Activated CD8-positive, alpha-beta memory T cell treated with anti-CD3 and anti-CD28 coated beads, Interleukin-2, amount 50 U/mL, for 1 hour (primary cell): Measurements from ENCODE around the gene SCFD1.
"Not testable (repeated sequence)": the region's sequence is repeated elsewhere in the genome, so short reads cannot be mapped to it uniquely, and the experiment has no call there.

ENCODE experiments used
- DNase-seq: peaks from one replicate; pipeline ENCODE4 v3.0.0-alpha.2; 2020; ENCODE audit errors: extremely low read depth

The SCFD1 gene

GRCh38 chr14:30608533-30609006, 13.5 kb upstream of the SCFD1 start:
- DNase-seq = no peak

GRCh38 chr14:30610787-30611343, 11.3 kb upstream of the SCFD1 start:
- no peak for DNase-seq

GRCh38 chr14:30614155-30614554, 8.0 kb upstream of the SCFD1 start:
- DNase-seq = no peak

GRCh38 chr14:30620178-30620577, 1.9 kb upstream of the SCFD1 start:
- no peak for DNase-seq

GRCh38 chr14:30621354-30621939, 672 bp upstream of the SCFD1 start:
- DNase-seq = no peak

- no peak for DNase-seq
These were observed 1.5 kb downstream of the SCFD1 start for GRCh38 chr14:30623412-30624131.

GRCh38 chr14:30624132-30624423, 2.0 kb downstream of the SCFD1 start:
- DNase-seq = no peak

GRCh38 chr14:30625533-30625932, 3.4 kb downstream of the SCFD1 start:
- no peak for DNase-seq

GRCh38 chr14:30629432-30629831, 7.3 kb downstream of the SCFD1 start:
- DNase-seq = not testable (repeated sequence)

- DNase-seq = no peak
These were observed 8.1 kb downstream of the SCFD1 start for GRCh38 chr14:30630248-30630647.

GRCh38 chr14:30632730-30633129, 10.6 kb downstream of the SCFD1 start:
- no peak for DNase-seq

GRCh38 chr14:30638926-30639325, 16.8 kb downstream of the SCFD1 start:
- DNase-seq = no peak

- DNase-seq = no peak
These were observed 19.1 kb downstream of the SCFD1 start for GRCh38 chr14:30641207-30641606.

- not testable (repeated sequence) for DNase-seq
These were observed 22.3 kb downstream of the SCFD1 start for GRCh38 chr14:30644462-30644861.

- no peak for DNase-seq
These were observed 23.5 kb downstream of the SCFD1 start for GRCh38 chr14:30645600-30645999.

- no peak for DNase-seq
These were observed 26.4 kb downstream of the SCFD1 start for GRCh38 chr14:30648471-30648870.

- DNase-seq = no peak
These were observed 29.8 kb downstream of the SCFD1 start for GRCh38 chr14:30651937-30652336.

GRCh38 chr14:30655124-30655523, 33.0 kb downstream of the SCFD1 start:
- no peak for DNase-seq

GRCh38 chr14:30655658-30656057, 33.5 kb downstream of the SCFD1 start:
- no peak for DNase-seq

GRCh38 chr14:30656190-30656632, 34.1 kb downstream of the SCFD1 start:
- no peak for DNase-seq

- DNase-seq = no peak
These were observed 34.9 kb downstream of the SCFD1 start for GRCh38 chr14:30657050-30657449.

GRCh38 chr14:30657606-30658163, 35.6 kb downstream of the SCFD1 start:
- no peak for DNase-seq

GRCh38 chr14:30658645-30659044, 36.5 kb downstream of the SCFD1 start:
- no peak for DNase-seq
